Amygdala (tissue), 56 donors: ENCODE measurements around the gene ANO3.
"Not testable (repeated sequence)": the region's sequence is repeated elsewhere in the genome, so short reads cannot be mapped to it uniquely, and the experiment has no call there.

Source experiments
- DNase-seq, 56 donors: peaks; one replicate each; lab custom pipeline; 2025; lab: John Stamatoyannopoulos, UW

Gene ANO3

GRCh38 chr11:26571861-26572654 is 240.1 kb downstream of the ANO3 start, which contains the start of gene MUC15:
TSS of gene MUC15 (minus strand) at chr11:26572263. CDS start at chr11:26567094, 5,169 bp downstream.
- DNase-seq, result no peak

GRCh38 chr11:26572770-26573402 is 241.0 kb downstream of the ANO3 start:
- DNase-seq, result no peak

GRCh38 chr11:26573896-26574295 is 242.0 kb downstream of the ANO3 start:
- no peak for DNase-seq

- no peak for DNase-seq
These were observed 244.0 kb downstream of the ANO3 start for GRCh38 chr11:26575946-26576345.

GRCh38 chr11:26578998-26579661 is 247.2 kb downstream of the ANO3 start:
- DNase-seq, result no peak

- DNase-seq, result no peak
These were observed 247.8 kb downstream of the ANO3 start for GRCh38 chr11:26579683-26580082.

GRCh38 chr11:26580929-26581328 is 249.0 kb downstream of the ANO3 start:
- no peak for DNase-seq

GRCh38 chr11:26583550-26583949 is 251.6 kb downstream of the ANO3 start:
- DNase-seq, result no peak

- DNase-seq, result no peak
These were observed 252.9 kb downstream of the ANO3 start for GRCh38 chr11:26584818-26585217.

- DNase-seq, result no peak
These were observed 255.1 kb downstream of the ANO3 start for GRCh38 chr11:26587073-26587472.

GRCh38 chr11:26593691-26594090 is 261.8 kb downstream of the ANO3 start:
- DNase-seq, result no peak

- not testable (repeated sequence) for DNase-seq
These were observed 263.4 kb downstream of the ANO3 start for GRCh38 chr11:26595207-26595865.

- DNase-seq, result not testable (repeated sequence)
These were observed 265.2 kb downstream of the ANO3 start for GRCh38 chr11:26597049-26597689.

- DNase-seq, result no peak
These were observed 266.0 kb downstream of the ANO3 start for GRCh38 chr11:26597899-26598298.

GRCh38 chr11:26599425-26599824 is 267.5 kb downstream of the ANO3 start:
- DNase-seq, result no peak

- no peak for DNase-seq
These were observed 268.0 kb downstream of the ANO3 start for GRCh38 chr11:26599876-26600434.

GRCh38 chr11:26607725-26608506 is 276.0 kb downstream of the ANO3 start:
- no peak for DNase-seq

- DNase-seq, result no peak
These were observed 276.7 kb downstream of the ANO3 start for GRCh38 chr11:26608507-26609146.

GRCh38 chr11:26613759-26614158 is 281.8 kb downstream of the ANO3 start:
- DNase-seq, result no peak
